ENCODE measurements around the gene SVEP1. TPM values are rescaled to one million over a fixed set of nuclear protein-coding genes. Genes with fewer than 3 reads are reported as not detected.

SVEP1 gene
- total RNA-seq, 4 donors from 2014 or later: 0.99 to 31.7 (median 7.9) TPM

DNA sequence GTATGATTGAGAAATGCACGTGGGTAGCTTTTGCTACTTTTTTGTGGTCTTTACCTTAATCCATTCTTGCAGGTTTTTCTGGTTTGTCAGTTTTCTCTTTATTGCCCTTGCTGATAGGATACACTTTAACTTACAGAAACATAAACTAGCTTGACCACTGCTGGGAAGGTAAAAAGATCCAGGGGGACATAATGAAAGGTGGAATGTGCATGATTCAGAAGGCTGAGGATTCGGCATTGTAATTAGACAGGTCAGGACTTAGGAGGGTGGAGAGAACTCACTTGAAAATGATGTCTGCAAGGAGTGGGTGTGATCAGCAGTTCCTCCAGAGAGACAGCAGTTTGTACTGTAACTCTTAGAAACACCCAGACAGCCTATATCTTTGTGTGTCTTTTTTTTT is 222.0 kb downstream of the SVEP1 start:
- Histone ChIP-seq H3K27ac (peak overlapping the region in 3 of 4 donors; percentile 3 to 60 (median 20)), H3K4me3 (no peak overlapping the region), H3K27me3 (no peaks in the 10 kb centered on the region), H3K9me3 (no peaks in the 10 kb centered on the region), H3K4me1 (peaks cover 0 to 25% (median 0%) of the 10 kb centered on the region in 3 donors), H3K36me3 (no peaks in the 10 kb centered on the region)
- intact Hi-C loops (cut with DNase I): no loop called here
- no peak for DNase-seq
- WGBS, 2 donors: 22 to 33% methylated on average over 2 of the region's 2 CpGs
- TF ChIP-seq POLR2A (IDR thresholded peaks at IDR 0.05): no peak

DNA sequence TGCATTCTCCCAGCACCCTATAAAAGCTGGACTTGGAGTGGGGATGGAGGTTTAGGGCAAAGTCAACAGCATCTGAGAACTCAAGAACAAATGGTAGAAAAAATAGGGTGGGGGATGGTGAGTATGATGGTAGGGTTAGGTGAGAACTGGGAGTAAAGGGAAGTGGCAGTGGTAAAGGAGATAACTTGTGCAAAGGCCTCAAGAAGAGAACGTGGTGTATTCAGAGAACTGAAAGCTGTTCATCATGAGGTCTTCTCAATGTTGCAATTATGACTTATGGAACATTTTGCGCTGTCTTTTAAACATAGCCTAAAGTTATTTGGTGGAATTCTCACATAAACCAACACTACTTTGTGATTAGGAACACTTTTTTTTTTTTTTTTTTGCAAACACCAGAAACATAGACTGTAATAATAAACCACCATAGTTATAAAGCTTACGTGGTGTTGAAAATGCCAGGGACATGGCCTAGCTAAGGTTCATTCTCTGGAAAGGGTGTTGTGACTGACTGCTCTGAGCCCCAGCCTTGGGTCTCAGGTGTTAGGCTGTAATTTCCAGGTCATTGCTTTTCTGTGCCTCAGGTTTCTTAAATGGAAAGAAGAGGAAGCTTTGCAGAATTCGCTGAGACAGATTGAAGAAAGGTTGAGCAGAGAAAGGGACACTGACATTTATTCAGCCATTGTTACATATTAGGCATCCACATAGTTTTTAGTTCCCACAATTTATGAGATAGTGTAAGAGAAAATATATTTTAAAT is 222.7 kb downstream of the SVEP1 start:
- Histone ChIP-seq H3K36me3 (no peaks in the 10 kb centered on the region), H3K27me3 (no peaks in the 10 kb centered on the region), H3K9me3 (no peaks in the 10 kb centered on the region), H3K4me3 (no peak overlapping the region), H3K4me1 (peaks cover 2 to 32% (median 2%) of the 10 kb centered on the region in 3 donors), H3K27ac (peak overlapping the region in 3 of 4 donors; percentile 3 to 60 (median 20))
- intact Hi-C loops (cut with DNase I): no loop called here
- no peak for DNase-seq
- no peak for TF ChIP-seq POLR2A (IDR thresholded peaks at IDR 0.05)
- TF ChIP-seq, protein P1, sequence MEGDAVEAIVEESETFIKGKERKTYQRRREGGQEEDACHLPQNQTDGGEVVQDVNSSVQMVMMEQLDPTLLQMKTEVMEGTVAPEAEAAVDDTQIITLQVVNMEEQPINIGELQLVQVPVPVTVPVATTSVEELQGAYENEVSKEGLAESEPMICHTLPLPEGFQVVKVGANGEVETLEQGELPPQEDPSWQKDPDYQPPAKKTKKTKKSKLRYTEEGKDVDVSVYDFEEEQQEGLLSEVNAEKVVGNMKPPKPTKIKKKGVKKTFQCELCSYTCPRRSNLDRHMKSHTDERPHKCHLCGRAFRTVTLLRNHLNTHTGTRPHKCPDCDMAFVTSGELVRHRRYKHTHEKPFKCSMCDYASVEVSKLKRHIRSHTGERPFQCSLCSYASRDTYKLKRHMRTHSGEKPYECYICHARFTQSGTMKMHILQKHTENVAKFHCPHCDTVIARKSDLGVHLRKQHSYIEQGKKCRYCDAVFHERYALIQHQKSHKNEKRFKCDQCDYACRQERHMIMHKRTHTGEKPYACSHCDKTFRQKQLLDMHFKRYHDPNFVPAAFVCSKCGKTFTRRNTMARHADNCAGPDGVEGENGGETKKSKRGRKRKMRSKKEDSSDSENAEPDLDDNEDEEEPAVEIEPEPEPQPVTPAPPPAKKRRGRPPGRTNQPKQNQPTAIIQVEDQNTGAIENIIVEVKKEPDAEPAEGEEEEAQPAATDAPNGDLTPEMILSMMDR (IDR thresholded peaks at IDR 0.05): no peak
- WGBS, 2 donors: 89 to 90% methylated on average over 4 of the region's 4 CpGs

GRCh38 chr9:110355911-110356310 is 223.6 kb downstream of the SVEP1 start:
- Histone ChIP-seq H3K27ac (no peak overlapping the region), H3K4me1 (peaks cover 4 to 41% (median 11%) of the 10 kb centered on the region in 3 donors), H3K4me3 (no peak overlapping the region), H3K9me3 (no peaks in the 10 kb centered on the region), H3K27me3 (no peaks in the 10 kb centered on the region), H3K36me3 (no peaks in the 10 kb centered on the region)
- TF ChIP-seq, protein P1 (IDR thresholded peaks at IDR 0.05): no peak
- no peak for TF ChIP-seq POLR2A (IDR thresholded peaks at IDR 0.05)
- intact Hi-C loops (cut with DNase I): no loop called here
- 44 to 98% methylated on average over 2 of the region's 2 CpGs for WGBS, 2 donors
- no peak for DNase-seq

- TF ChIP-seq POLR2A (IDR thresholded peaks at IDR 0.05): no peak
- Histone ChIP-seq H3K9me3 (no peaks in the 10 kb centered on the region), H3K27me3 (no peaks in the 10 kb centered on the region), H3K27ac (peak overlapping the region; percentile 63 to 88 (median 80)), H3K36me3 (no peaks in the 10 kb centered on the region), H3K4me3 (no peak overlapping the region), H3K4me1 (peaks cover 11 to 65% (median 15%) of the 10 kb centered on the region in 3 donors)
- WGBS, 2 donors: 0 to 16% methylated on average over 1 of the region's 1 CpG
- intact Hi-C loops (cut with DNase I): no loop called here
- no peak for DNase-seq
Measured at GRCh38 chr9:110351009-110351467, 228.5 kb downstream of the SVEP1 start.

GRCh38 chr9:110346325-110346724 is 233.2 kb downstream of the SVEP1 start:
- no peak for DNase-seq
- no peaks in the 10 kb centered on the region for H3K36me3 ChIP-seq
- TF ChIP-seq POLR2A (IDR thresholded peaks at IDR 0.05): no peak
- TF ChIP-seq, protein P1 (IDR thresholded peaks at IDR 0.05): no peak
- no peaks in the 10 kb centered on the region for H3K27me3 ChIP-seq
- no peak overlapping the region for H3K4me3 ChIP-seq
- intact Hi-C loops (cut with DNase I): no loop called here
- H3K4me1 ChIP-seq: peaks cover 7 to 49% (median 8%) of the 10 kb centered on the region in 3 donors
- peak overlapping the region in 2 of 4 donors; percentile 80 to 82 for H3K27ac ChIP-seq
- WGBS, 2 donors: 43 to 54% methylated on average over 3 of the region's 3 CpGs
- H3K9me3 ChIP-seq: no peaks in the 10 kb centered on the region

- Histone ChIP-seq H3K27me3 (no peaks in the 10 kb centered on the region), H3K27ac (no peak overlapping the region), H3K4me3 (no peak overlapping the region), H3K4me1 (peaks cover 0 to 34% (median 0%) of the 10 kb centered on the region in 3 donors), H3K9me3 (no peaks in the 10 kb centered on the region), H3K36me3 (no peaks in the 10 kb centered on the region)
- WGBS, 2 donors: 71 to 84% methylated on average over 6 of the region's 6 CpGs
- intact Hi-C loops (cut with DNase I): no loop called here
- TF ChIP-seq, protein P1 (IDR thresholded peaks at IDR 0.05): no peak
- no peak for TF ChIP-seq POLR2A (IDR thresholded peaks at IDR 0.05)
- DNase-seq: no peak
Measured at GRCh38 chr9:110344821-110345220, 234.7 kb downstream of the SVEP1 start.
